Neural progenitor cell (in vitro differentiated cells): Measurements from ENCODE around the gene POC1A. TPM values are rescaled to one million over a fixed set of nuclear protein-coding genes. Genes with fewer than 3 reads are reported as not detected.

Experiments used
- DNase-seq: peaks from one replicate; pipeline ENCODE4 v3.0.0-alpha.2; 2016; ENCODE audit warnings: low spot score
- H2AFZ ChIP-seq: fragments of 200-600 bp; sonication (generic); replicated peaks from 2 replicates; pipeline ENCODE4 v1.6.1; 2016; ENCODE audit warnings: antibody characterized with exemption
- H3F3A ChIP-seq: fragments of 200-600 bp; sonication (generic); 2 replicates; pipeline ENCODE4 v1.6.1; 2016; ENCODE audit warnings: antibody characterized with exemption, low read depth
- H3K27ac ChIP-seq: fragments of 200-600 bp; sonication (generic); 2 replicates; pipeline ENCODE4 v1.5.1; 2016; ENCODE audit warnings: mild to moderate bottlenecking
- H3K27me3 ChIP-seq: fragments of 200-600 bp; sonication (generic); 2 replicates; pipeline ENCODE4 v1.6.1; 2016; ENCODE audit warnings: mild to moderate bottlenecking, moderate library complexity
- H3K36me3 ChIP-seq: fragments of 200-600 bp; sonication (generic); 2 replicates; pipeline ENCODE4 v1.5.1; 2016
- H3K4me1 ChIP-seq: fragments of 200-600 bp; sonication (generic); 2 replicates; pipeline ENCODE4 v1.6.1; 2016; ENCODE audit warnings: mixed run types
- H3K4me2 ChIP-seq: fragments of 200-600 bp; sonication (generic); 2 replicates; pipeline ENCODE4 v1.6.1; 2016
- H3K4me3 ChIP-seq: fragments of 200-600 bp; sonication (generic); 2 replicates; pipeline ENCODE4 v1.5.1; 2016
- H3K79me2 ChIP-seq: fragments of 200-600 bp; sonication (generic); 2 replicates; pipeline ENCODE4 v1.6.1; 2016; ENCODE audit warnings: low read depth
- H3K9ac ChIP-seq: fragments of 200-600 bp; sonication (generic); 2 replicates; pipeline ENCODE4 v1.6.1; 2016
- H3K9me3 ChIP-seq: fragments of 200-600 bp; sonication (generic); 2 replicates; pipeline ENCODE4 v1.5.1; 2016; ENCODE audit warnings: low read depth
- H4K20me1 ChIP-seq: fragments of 200-600 bp; sonication (generic); 2 replicates; pipeline ENCODE4 v1.6.1; 2016; ENCODE audit warnings: low read depth
- H3K27ac Mint-ChIP-seq: 3 replicates; pipeline ENCODE4 v1.8.0; 2021; ENCODE audit warnings: mixed read lengths
- H3K27me3 Mint-ChIP-seq: 2 replicates; pipeline ENCODE4 v1.8.0; 2022; ENCODE audit warnings: low read depth, mild to moderate bottlenecking, inconsistent platforms, moderate library complexity, mixed read lengths; ENCODE audit not compliant: insufficient read depth
- H3K36me3 Mint-ChIP-seq: 3 replicates; pipeline ENCODE4 v1.8.0; 2021; ENCODE audit warnings: mixed read lengths
- H3K4me1 Mint-ChIP-seq: 3 replicates; pipeline ENCODE4 v1.8.0; 2021; ENCODE audit warnings: mixed read lengths
- H3K4me3 Mint-ChIP-seq: 3 replicates; pipeline ENCODE4 v1.8.0; 2021; ENCODE audit warnings: mild to moderate bottlenecking, moderate library complexity, mixed read lengths
- H3K9me3 Mint-ChIP-seq: 3 replicates; pipeline ENCODE4 v1.8.0; 2020; ENCODE audit warnings: mixed read lengths
- CTCF ChIP-seq: fragments of 200-600 bp; sonication (generic); IDR thresholded peaks from 2 replicates; pipeline ENCODE4 v1.5.1; 2017; ENCODE audit warnings: antibody characterized with exemption, mild to moderate bottlenecking
- EZH2 ChIP-seq: fragments of 200-600 bp; sonication (generic); IDR thresholded peaks from 2 replicates; pipeline ENCODE4 v1.6.1; 2017; ENCODE audit warnings: antibody characterized with exemption, mild to moderate bottlenecking, moderate library complexity
- EZH2phosphoT487 ChIP-seq: fragments of 200-600 bp; sonication (generic); IDR thresholded peaks from 2 replicates; pipeline ENCODE4 v1.6.1; 2017; ENCODE audit warnings: antibody characterized with exemption
- total RNA-seq: library from RNA; depleted of rRNA; stranded (reverse); fragments of >200 nt; gene quantifications from 2 replicates; pipeline ENCODE4 v1.2.3, GENCODE V29; 2015; ENCODE audit warnings: low replicate concordance

The POC1A gene
- total RNA-seq, 1 donor from 2014 or later = 10.3 TPM

DNA sequence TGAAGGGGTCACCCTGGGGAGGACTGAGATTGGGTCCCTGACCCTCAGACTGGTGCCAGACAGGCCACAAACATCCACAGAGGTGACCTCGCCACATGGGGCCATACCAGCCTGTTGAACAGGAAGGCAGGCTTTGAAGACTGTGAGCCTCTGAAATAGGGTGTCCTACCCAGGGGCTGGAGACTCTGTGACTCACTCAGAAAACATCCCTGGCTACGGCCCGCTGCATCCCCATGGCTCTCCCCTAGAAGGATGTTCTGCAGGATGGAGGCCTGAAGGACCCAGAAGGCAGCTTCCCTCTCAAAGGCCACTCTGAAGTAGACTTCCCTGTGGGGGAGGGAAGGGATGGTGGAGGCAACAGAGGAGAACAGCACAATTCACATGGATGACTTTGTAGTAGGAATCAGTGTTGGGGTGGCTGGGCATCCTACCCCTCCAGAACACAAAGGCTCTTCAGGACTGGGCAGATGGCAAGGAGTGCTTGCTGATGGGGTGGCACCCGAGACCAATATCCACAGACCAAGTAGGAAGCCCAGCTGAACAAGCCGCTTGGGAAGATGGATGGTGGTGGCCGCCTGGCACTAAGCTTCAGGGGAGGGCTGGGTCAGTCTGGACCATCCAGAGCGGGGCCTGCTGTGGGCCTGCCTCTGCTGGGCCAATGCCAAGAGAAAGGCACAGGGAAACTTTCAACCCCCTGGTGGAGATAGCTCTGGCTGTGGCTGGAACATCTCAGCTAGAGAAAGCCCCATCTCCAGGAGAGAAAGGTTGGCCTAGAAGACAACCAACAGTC, 60.3 kb downstream of the POC1A start:
- H3K4me1 ChIP-seq = peaks cover 10% of the 10 kb centered on the region
- no peak overlapping the region for H3K4me3 ChIP-seq
- peaks cover 5% of the 10 kb centered on the region for H3K27me3 Mint-ChIP-seq
- no peaks in the 10 kb centered on the region for H3K36me3 ChIP-seq
- no peak overlapping the region for H2AFZ ChIP-seq
- H3K27ac ChIP-seq = no peak overlapping the region
- TF ChIP-seq EZH2phosphoT487 (no peak), CTCF (no peak), EZH2 (no peak)
- H3K27ac Mint-ChIP-seq = no peak overlapping the region
- no peaks in the 10 kb centered on the region for H3K27me3 ChIP-seq
- peaks cover 30% of the 10 kb centered on the region for H3K4me1 Mint-ChIP-seq
- H3K79me2 ChIP-seq = no peaks in the 10 kb centered on the region
- no peak overlapping the region for H3K9ac ChIP-seq
- H3K9me3 ChIP-seq = no peaks in the 10 kb centered on the region
- no peaks in the 10 kb centered on the region for H3K9me3 Mint-ChIP-seq
- H3K36me3 Mint-ChIP-seq = peaks cover 7% of the 10 kb centered on the region
- no peaks in the 10 kb centered on the region for H3F3A ChIP-seq
- no peak overlapping the region for H3K4me2 ChIP-seq
- H4K20me1 ChIP-seq = no peaks in the 10 kb centered on the region
- H3K4me3 Mint-ChIP-seq = no peak overlapping the region
- no peak for DNase-seq

GRCh38 chr3:52092891-52093290, 61.3 kb downstream of the POC1A start:
- no peaks in the 10 kb centered on the region for H3K27me3 ChIP-seq
- H3F3A ChIP-seq = no peaks in the 10 kb centered on the region
- H3K9ac ChIP-seq = no peak overlapping the region
- no peak overlapping the region for H2AFZ ChIP-seq
- no peaks in the 10 kb centered on the region for H3K9me3 Mint-ChIP-seq
- H3K4me3 ChIP-seq = no peak overlapping the region
- H3K36me3 Mint-ChIP-seq = peaks cover 7% of the 10 kb centered on the region
- H3K9me3 ChIP-seq = no peaks in the 10 kb centered on the region
- H3K36me3 ChIP-seq = no peaks in the 10 kb centered on the region
- no peaks in the 10 kb centered on the region for H3K79me2 ChIP-seq
- H3K4me3 Mint-ChIP-seq = no peak overlapping the region
- TF ChIP-seq CTCF (no peak), EZH2 (no peak), EZH2phosphoT487 (no peak)
- H3K27ac ChIP-seq = no peak overlapping the region
- H3K27me3 Mint-ChIP-seq = peaks cover 2% of the 10 kb centered on the region
- DNase-seq = no peak
- peaks cover 20% of the 10 kb centered on the region for H3K4me1 ChIP-seq
- peaks cover 38% of the 10 kb centered on the region for H3K4me1 Mint-ChIP-seq
- H3K4me2 ChIP-seq = no peak overlapping the region
- no peaks in the 10 kb centered on the region for H4K20me1 ChIP-seq
- H3K27ac Mint-ChIP-seq = no peak overlapping the region

DNA sequence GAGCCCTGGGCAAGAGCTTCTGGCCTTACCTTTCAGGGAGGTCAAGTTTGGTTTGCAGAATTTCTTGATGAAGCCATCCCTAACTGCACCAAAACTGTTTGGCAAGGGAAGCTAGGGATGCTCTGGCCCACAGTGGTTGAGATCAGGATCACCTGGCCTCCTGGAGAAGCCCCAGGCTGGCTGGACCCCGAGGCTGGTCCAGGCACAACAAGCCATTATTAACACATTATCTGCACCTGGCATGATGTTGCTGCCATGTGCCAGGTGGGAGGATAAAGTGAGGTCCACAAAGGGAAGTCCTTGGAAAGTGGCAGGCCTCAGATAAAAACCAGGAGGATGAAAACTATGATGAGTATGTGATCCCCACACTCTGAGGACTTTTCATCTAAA, 62.0 kb downstream of the POC1A start:
- Mint-ChIP-seq H3K4me1 (peaks cover 44% of the 10 kb centered on the region), H3K27me3 (peaks cover 5% of the 10 kb centered on the region), H3K36me3 (peaks cover 7% of the 10 kb centered on the region), H3K27ac (no peak overlapping the region), H3K4me3 (no peak overlapping the region), H3K9me3 (no peaks in the 10 kb centered on the region)
- H3K4me3 ChIP-seq = no peak overlapping the region
- no peaks in the 10 kb centered on the region for H3K79me2 ChIP-seq
- H3K9ac ChIP-seq = no peak overlapping the region
- no peak overlapping the region for H3K4me2 ChIP-seq
- no peaks in the 10 kb centered on the region for H3K9me3 ChIP-seq
- no peak overlapping the region for H2AFZ ChIP-seq
- no peaks in the 10 kb centered on the region for H3K27me3 ChIP-seq
- H4K20me1 ChIP-seq = no peaks in the 10 kb centered on the region
- TF ChIP-seq EZH2phosphoT487 (no peak), EZH2 (no peak), CTCF (no peak)
- DNase-seq = no peak
- no peaks in the 10 kb centered on the region for H3F3A ChIP-seq
- no peak overlapping the region for H3K27ac ChIP-seq
- H3K4me1 ChIP-seq = peaks cover 20% of the 10 kb centered on the region
- H3K36me3 ChIP-seq = no peaks in the 10 kb centered on the region
